IMR-90 (cell line): ENCODE measurements around the gene SH2D1B. TPM values are rescaled to one million over a fixed set of nuclear protein-coding genes. Genes with fewer than 3 reads are reported as not detected.

Experiments used
- ATAC-seq: fragments of 200-7000 bp; cut with Tn5 transposase; 2 replicates; pipeline ENCODE4 v1.9.1; 2020; ENCODE audit warnings: low read depth, mild to moderate bottlenecking, moderate library complexity
- BruUV-seq: library from RNA; stranded (reverse); fragments of 400-500 nt; replicated peaks from 2 replicates; lab custom pipeline; 2021; lab: Mats Ljungman, UMichigan
- CTCF ChIA-PET: fragments of 300-600 bp; formaldehyde crosslinking; extraction: SDS; loops from one replicate; lab custom pipeline; 2021; ENCODE audit warnings: antibody characterized with exemption; lab: Yijun Ruan, JAX
- POLR2A ChIA-PET: fragments of 300-600 bp; sonication (Branson Sonifier 250); formaldehyde crosslinking; loops from one replicate; lab custom pipeline; 2022; ENCODE audit warnings: antibody characterized with exemption; ENCODE audit not compliant: unreplicated experiment; lab: Charles Lee
- DNase-seq: peaks from one replicate; pipeline ENCODE4 v3.0.0; 2013
- H2AFZ ChIP-seq: replicated peaks from 2 replicates; pipeline ENCODE3; 2013; ENCODE audit warnings: low read length, mild to moderate bottlenecking; ENCODE audit not compliant: poor library complexity
- H2AK5ac ChIP-seq: 2 replicates; pipeline ENCODE4 v1.6.1; 2013; ENCODE audit warnings: low read depth, low read length, inconsistent platforms
- H2AK9ac ChIP-seq: replicated peaks from 2 replicates; pipeline ENCODE3; 2013; ENCODE audit warnings: mild to moderate bottlenecking, low read depth, low read length, moderate library complexity; ENCODE audit not compliant: poor library complexity
- H2BK120ac ChIP-seq: 2 replicates; pipeline ENCODE4 v1.6.1; 2013; ENCODE audit warnings: low read depth, low read length, inconsistent platforms
- H2BK15ac ChIP-seq: 3 replicates; pipeline ENCODE4 v1.6.1; 2013; ENCODE audit warnings: low read depth, low read length, inconsistent platforms
- H2BK20ac ChIP-seq: 2 replicates; pipeline ENCODE4 v1.6.1; 2013; ENCODE audit warnings: low read depth, mild to moderate bottlenecking, inconsistent platforms, low read length, moderate library complexity
- H2BK5ac ChIP-seq: 2 replicates; pipeline ENCODE4 v1.6.1; 2013; ENCODE audit warnings: mild to moderate bottlenecking, low read depth, low read length, inconsistent platforms; ENCODE audit not compliant: poor library complexity, severe bottlenecking
- H3K14ac ChIP-seq: replicated peaks from 2 replicates; pipeline ENCODE4 v1.6.1; 2013; ENCODE audit warnings: low read depth, low read length, inconsistent platforms
- H3K18ac ChIP-seq: 2 replicates; pipeline ENCODE4 v1.6.1; 2013; ENCODE audit warnings: low read depth, low read length, control low read depth
- H3K23ac ChIP-seq: 2 replicates; pipeline ENCODE4 v1.6.1; 2013; ENCODE audit warnings: low read depth, low read length, inconsistent platforms
- H3K27ac ChIP-seq: 2 replicates; pipeline ENCODE4 v1.5.1; 2013; ENCODE audit warnings: mild to moderate bottlenecking, control low read depth, low read length; ENCODE audit not compliant: insufficient read depth
- H3K27me3 ChIP-seq: 2 replicates; pipeline ENCODE4 v1.6.1; 2013; ENCODE audit warnings: low read length; ENCODE audit not compliant: control insufficient read depth, insufficient read depth
- H3K36me3 ChIP-seq: 2 replicates; pipeline ENCODE4 v1.6.1; 2013; ENCODE audit warnings: low read length, mixed read lengths; ENCODE audit not compliant: control insufficient read depth, insufficient read depth
- H3K4ac ChIP-seq: 2 replicates; pipeline ENCODE4 v1.6.1; 2013; ENCODE audit warnings: low read depth, low read length, inconsistent platforms
- H3K4me1 ChIP-seq: 2 replicates; pipeline ENCODE4 v1.6.1; 2013; ENCODE audit warnings: low read length, mixed read lengths; ENCODE audit not compliant: control insufficient read depth, insufficient read depth
- H3K4me2 ChIP-seq: 2 replicates; pipeline ENCODE4 v1.6.1; 2013; ENCODE audit warnings: low read depth, mild to moderate bottlenecking, control low read depth, low read length, moderate library complexity
- H3K4me3 ChIP-seq: 2 replicates; pipeline ENCODE4 v1.5.1; 2013; ENCODE audit warnings: low read depth, mild to moderate bottlenecking, control low read depth, low read length, moderate library complexity; ENCODE audit not compliant: insufficient read depth
- H3K56ac ChIP-seq: 2 replicates; pipeline ENCODE4 v1.6.1; 2013; ENCODE audit warnings: low read length, inconsistent platforms; ENCODE audit not compliant: insufficient read depth; ENCODE audit errors: extremely low read depth
- H3K79me1 ChIP-seq, 2 experiments: 2 replicates each; pipeline ENCODE4 v1.6.1; 2013; ENCODE audit warnings: low read length in 2 of 2, inconsistent platforms in 1 of 2, low read depth in 1 of 2
- H3K9ac ChIP-seq: 2 replicates; pipeline ENCODE4 v1.6.1; 2013; ENCODE audit warnings: low read depth, low read length, control low read depth
- H3K9me1 ChIP-seq: 2 replicates; pipeline ENCODE4 v1.6.1; 2013; ENCODE audit warnings: low read length, inconsistent platforms; ENCODE audit not compliant: insufficient read depth
- H3K9me3 ChIP-seq: 2 replicates; pipeline ENCODE4 v1.6.1; 2013; ENCODE audit warnings: low read length; ENCODE audit not compliant: control insufficient read depth, insufficient read depth
- H4K20me1 ChIP-seq: 2 replicates; pipeline ENCODE4 v1.6.1; 2013; ENCODE audit warnings: low read length, inconsistent platforms; ENCODE audit not compliant: insufficient read depth
- H4K5ac ChIP-seq: 2 replicates; pipeline ENCODE4 v1.6.1; 2013; ENCODE audit warnings: mild to moderate bottlenecking, low read depth, low read length, control low read depth
- H4K8ac ChIP-seq, 2 experiments: 2 replicates each; pipeline ENCODE4 v1.6.1; 2013; ENCODE audit warnings: low read depth in 2 of 2, low read length in 2 of 2, control low read depth in 1 of 2, inconsistent platforms in 1 of 2
- H4K91ac ChIP-seq: 2 replicates; pipeline ENCODE4 v1.6.1; 2013; ENCODE audit warnings: low read depth, low read length, inconsistent platforms; ENCODE audit not compliant: insufficient read depth
- CHD1 ChIP-seq: IDR thresholded peaks from 2 replicates; pipeline ENCODE4 v1.6.1; 2012; ENCODE audit warnings: low read depth, low read length, improper control_type of control experiment
- NFE2L2 ChIP-seq: fragments of 150-350 bp; IDR thresholded peaks from 2 replicates; pipeline ENCODE4 v1.6.1; 2016; ENCODE audit warnings: low read depth, mild to moderate bottlenecking, low read length
- RAD21 ChIP-seq: IDR thresholded peaks from 2 replicates; pipeline ENCODE4 v1.6.1; 2012; ENCODE audit warnings: low read length, improper control_type of control experiment
- SMC3 ChIP-seq: fragments of 150-350 bp; IDR thresholded peaks from 2 replicates; pipeline ENCODE4 v1.6.1; 2016; ENCODE audit warnings: low read depth, mild to moderate bottlenecking, antibody characterized with exemption, low read length, moderate library complexity
- WGBS, 2 experiments: methylation state at CpG; one replicate each; pipeline versions ENCODE4 v1.1.5 to v1.1.7; 2013; ENCODE audit warnings: missing lambda C conversion rate in 2 of 2; ENCODE audit not compliant: insufficient read length in 1 of 2; ENCODE audit errors: extremely low coverage in 2 of 2; 5-methylcytosine and 5-hydroxymethylcytosine counted together
- dilution Hi-C: fragments of 300-500 bp; cut with HindIII; formaldehyde crosslinking; loops from one replicate; pipeline ENCODE4 v1.14.3; 2018; ENCODE audit warnings: low sequenced_read_pairs; ENCODE audit not compliant: unreplicated experiment
- in situ Hi-C: fragments of 300-500 bp; cut with MboI; formaldehyde crosslinking; loops from 3 replicates; pipeline ENCODE4 v1.14.3; 2019; ENCODE audit warnings: low sequenced_read_pairs, inconsistent platforms, mixed read lengths
- intact Hi-C: fragments of 100-400 bp; cut with micrococcal nuclease; formaldehyde crosslinking; loops from 2 replicates; pipeline ENCODE4 v1.10.0; 2022
- polyA plus RNA-seq, 3 experiments: library from polyadenylated mRNA; depleted of rRNA; stranded (reverse); fragments of >200 nt; gene quantifications; 2 replicates each; pipeline ENCODE4 v1.2.3, GENCODE V29; 2012; ENCODE audit warnings: low replicate concordance in 1 of 3
- total RNA-seq: library from RNA; depleted of rRNA; stranded (reverse); fragments of >200 nt; gene quantifications from 2 replicates; pipeline ENCODE4 v1.2.3, GENCODE V29; 2012

SH2D1B gene
- total and polyA plus RNA-seq, 2 of the 4 experiments (the other 2 are of a cell fraction) = 0.03 to 0.18 TPM

GRCh38 chr1:162387226-162388082 lies 24.5 kb downstream of the SH2D1B start:
- no peaks in the 10 kb centered on the region for H3K36me3 ChIP-seq
- H4K20me1 ChIP-seq = no peaks in the 10 kb centered on the region
- H2BK15ac ChIP-seq = no peak overlapping the region
- no peak overlapping the region for H3K9ac ChIP-seq
- no peak overlapping the region for H3K18ac ChIP-seq
- H4K8ac ChIP-seq = no peak overlapping the region
- H3K4me3 ChIP-seq = no peak overlapping the region
- H2BK120ac ChIP-seq = no peak overlapping the region
- H3K56ac ChIP-seq = no peak overlapping the region
- H2BK5ac ChIP-seq = no peak overlapping the region
- no peaks in the 10 kb centered on the region for H3K9me3 ChIP-seq
- H2BK20ac ChIP-seq = no peak overlapping the region
- in situ Hi-C loops = loop anchor here (25.0 kb wide), 1 partner anchor 600 kb away; no protein-coding TSS in a partner anchor
- no peak overlapping the region for H3K4ac ChIP-seq
- POLR2A ChIA-PET = no interaction called here
- no peak for DNase-seq
- H4K91ac ChIP-seq = no peak overlapping the region
- peaks cover 30% of the 10 kb centered on the region for H3K27me3 ChIP-seq
- dilution Hi-C loops = no loop called here
- no peak overlapping the region for H3K23ac ChIP-seq
- no peak overlapping the region for H3K14ac ChIP-seq
- no peaks in the 10 kb centered on the region for H3K4me1 ChIP-seq
- H2AK9ac ChIP-seq = no peak overlapping the region
- CTCF ChIA-PET = interaction anchor here (1.1 kb wide), 1 partner anchor 21 kb away, joined by 3 read pairs; no protein-coding TSS in a partner anchor
- H3K27ac ChIP-seq = no peak overlapping the region
- no peak for ATAC-seq
- TF ChIP-seq SMC3 (no peak), CHD1 (no peak), NFE2L2 (no peak), RAD21 (no peak)
- H4K5ac ChIP-seq = no peak overlapping the region
- WGBS, 2 experiments = 64% methylated on average over 10 of the region's 20 CpGs; no CpG with 5 or more reads in 1 of the 2 experiments
- H3K4me2 ChIP-seq = no peak overlapping the region
- H3K79me1 ChIP-seq = no peaks in the 10 kb centered on the region
- intact Hi-C loops = no loop called here
- no TSS peak for BruUV-seq
- H2AFZ ChIP-seq = no peak overlapping the region
- no peaks in the 10 kb centered on the region for H3K9me1 ChIP-seq
- no peak overlapping the region for H2AK5ac ChIP-seq
